Stimulated activated CD8-positive, alpha-beta memory T cell treated with anti-CD3 and anti-CD28 coated beads, Interleukin-7, amount 100 ng/mL, for 4 hours (primary cell): Measurements from ENCODE around the gene ALG12.

Experiments used
- DNase-seq, 2 donors: peaks; one replicate each; pipeline ENCODE4 v3.0.0-alpha.2; 2020; ENCODE audit warnings: low read depth in 2 of 2

Gene ALG12

DNA sequence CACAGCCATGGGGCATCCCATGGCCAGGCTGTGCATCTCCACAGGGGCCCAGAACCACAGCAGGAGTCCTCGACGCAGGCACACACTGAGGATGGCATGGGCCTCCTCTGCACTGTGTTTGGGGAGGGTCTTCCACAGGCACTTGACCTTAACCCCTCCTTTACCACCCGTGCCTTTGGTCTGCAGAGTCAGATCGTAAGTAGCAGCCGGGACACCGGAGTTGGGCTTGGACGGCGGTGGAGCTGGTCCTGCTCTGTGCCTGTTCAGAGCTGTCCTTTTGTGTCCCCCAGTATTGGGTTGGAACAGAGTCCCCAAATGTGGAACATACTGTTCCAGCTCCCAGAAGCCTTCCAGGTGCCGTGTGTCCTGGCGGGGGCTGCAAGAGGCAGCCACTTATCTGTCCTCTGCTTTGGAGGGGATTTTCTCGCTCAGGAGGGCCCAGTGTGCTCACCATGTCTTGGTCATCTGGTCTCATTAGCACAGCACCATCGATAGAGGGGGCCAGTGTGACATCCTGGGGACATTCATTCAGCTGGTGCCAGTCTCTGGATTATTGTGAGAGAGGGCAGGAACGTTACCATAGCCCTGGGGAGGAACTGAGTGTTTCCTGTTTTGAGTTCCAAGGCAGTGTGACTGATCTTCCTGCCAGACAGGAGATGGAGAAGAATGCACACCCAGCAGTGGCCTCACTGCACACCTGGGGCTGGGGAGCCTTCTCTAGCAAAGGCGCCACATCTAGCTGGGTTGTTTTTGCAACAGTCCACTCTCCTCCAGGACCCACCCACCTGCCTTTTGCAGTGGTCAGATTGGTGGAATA, 12.6 kb upstream of the ALG12 start:
- no peak for DNase-seq

DNA sequence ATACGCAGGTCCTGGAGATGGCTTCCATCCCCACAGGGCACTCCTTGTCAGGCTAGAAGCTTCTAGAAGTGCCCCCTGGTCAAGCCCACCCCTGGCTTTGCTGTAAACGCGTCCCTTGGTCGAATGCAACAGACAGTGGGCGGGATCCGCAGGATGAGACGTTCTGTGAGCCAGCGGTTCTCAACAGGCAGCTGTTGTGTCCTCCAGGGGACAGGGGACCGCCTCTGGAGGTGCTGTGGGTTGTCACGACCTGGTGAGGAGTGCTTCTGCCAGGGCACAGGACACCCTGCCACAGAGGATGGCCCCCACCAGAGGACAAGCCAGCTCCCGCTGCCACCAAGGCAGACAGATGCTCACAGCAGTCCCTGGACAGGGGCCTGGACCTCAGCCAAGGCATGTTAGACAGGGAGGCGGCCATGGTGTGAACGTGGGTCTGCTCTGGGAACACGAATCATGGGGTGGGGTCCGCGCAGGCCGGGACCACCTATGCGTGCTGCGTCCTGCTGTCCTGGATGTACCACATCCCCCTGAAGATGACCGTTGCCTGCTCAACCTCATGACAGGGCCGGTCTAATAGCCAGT, 11.8 kb upstream of the ALG12 start:
- DNase-seq, result no peak

DNA sequence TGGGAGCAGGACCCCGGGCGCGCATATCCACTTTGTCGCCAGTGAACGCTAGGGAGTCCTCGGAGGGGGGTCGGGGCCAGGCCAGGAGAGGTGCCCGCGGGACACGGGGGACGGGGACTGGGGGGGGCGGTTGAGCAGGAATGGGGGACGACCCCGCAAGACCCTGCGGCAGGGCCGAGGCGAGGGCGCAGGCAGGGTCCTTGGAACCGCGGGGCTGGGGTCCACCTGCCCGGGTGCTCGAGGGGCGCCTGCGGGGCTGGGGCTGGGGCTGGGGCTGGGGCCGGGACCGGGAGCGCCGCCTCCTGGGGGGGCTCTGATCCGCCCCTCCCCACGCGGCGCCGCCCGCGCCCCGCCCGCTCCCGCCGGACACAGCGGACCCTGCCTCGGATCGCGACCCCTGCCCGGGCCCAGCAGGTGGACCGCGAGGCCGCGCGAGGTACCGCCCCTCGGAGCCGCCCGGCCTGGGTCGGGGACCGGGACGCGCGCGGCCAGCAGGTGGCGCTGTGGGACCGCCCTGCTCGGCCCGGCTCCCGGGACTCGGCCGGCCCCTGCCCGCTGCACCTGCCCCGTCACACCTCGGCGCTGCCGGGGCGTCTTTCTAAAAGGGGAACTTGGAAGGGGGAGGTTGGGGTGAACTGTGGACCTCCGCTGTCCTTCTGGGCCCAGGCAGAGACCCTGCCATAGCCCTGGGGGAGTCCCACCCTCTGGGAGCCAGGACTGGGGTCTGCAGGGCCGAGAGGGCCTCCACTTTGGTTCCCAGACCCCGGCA, 11.2 kb upstream of the ALG12 start:
- DNase-seq, result peak; percentile 27 to 67

DNA sequence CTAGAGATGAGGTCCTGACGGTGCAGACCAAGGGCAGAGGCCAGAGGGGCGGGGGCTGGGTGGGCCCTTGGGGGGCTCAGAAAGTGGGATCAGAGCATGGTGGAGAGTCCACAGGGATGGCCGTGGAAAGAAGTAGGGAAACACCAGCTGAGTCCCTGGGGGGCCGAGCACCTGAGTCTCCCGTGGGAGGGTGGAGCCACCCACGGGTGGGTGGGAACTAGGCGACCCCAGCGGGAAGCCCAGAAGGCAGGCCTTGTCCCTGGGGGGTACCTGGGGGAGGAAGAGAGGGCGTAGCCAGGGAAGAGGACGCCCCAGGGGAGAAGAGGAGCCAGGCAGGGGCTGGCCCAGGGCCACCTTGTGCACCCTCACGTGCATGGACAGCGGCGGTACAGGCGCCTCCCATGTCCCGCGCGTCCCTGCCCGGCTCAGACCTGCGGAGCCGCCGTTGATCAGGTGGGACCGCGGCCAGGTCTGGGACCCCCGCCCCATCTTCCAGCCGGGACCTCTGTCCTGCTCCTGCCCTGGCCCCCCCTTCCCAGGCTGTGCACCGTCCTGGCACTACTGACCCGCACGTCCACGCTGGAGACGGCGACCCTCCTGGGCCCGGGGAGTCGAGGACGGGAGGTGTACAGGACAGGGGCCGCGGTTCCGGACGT, 10.4 kb upstream of the ALG12 start:
- no peak for DNase-seq

DNA sequence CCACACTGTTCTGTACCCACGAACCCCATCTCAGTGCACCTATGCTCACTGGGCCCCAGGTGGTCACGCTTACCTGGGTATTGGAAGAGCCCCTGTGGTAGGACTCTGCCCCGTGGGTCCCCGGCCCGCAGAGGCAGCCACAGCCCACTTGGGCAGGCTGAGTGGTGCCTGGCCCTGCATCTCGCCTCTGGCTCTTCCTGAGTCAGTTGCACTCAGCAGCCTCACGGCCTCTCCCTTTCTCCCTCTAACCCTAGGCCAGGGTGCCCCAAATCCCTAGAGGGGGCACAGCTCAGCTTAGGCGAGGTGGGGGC, 9.9 kb upstream of the ALG12 start:
- no peak for DNase-seq

DNA sequence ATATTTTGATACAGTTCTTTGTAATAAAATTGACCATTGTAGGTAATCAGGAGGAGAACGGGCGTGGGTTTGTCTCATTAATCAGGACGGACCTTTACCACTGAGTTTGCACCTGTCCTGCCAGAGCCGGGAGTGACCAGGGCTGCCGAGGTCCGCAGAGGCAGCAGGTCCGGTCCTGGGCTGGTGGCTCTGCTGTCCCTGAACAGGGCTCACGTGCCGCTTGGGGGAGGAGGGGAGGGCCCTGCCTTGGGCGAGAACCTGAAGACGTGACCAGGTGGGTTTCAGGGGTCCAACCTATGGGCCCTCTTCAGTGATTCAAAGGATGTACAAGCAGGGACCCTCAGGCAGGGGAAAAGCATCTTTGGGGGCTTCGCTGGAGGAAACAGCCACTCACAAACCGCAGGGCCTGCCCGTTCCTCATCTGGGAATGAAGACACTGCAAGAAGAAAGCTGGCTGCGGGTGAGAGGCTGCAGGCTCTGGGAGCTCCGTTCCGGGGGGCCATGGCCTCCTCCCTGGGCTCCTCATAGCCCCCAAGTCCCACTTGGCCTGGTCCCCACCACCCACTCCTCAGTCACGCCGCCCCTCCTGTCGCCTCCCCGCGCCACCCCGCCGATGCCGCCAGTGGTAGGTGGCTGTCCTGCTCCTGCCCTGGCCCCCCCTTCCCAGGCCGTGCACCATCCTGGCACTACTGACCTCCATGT, 9.4 kb upstream of the ALG12 start:
- DNase-seq, result no peak

DNA sequence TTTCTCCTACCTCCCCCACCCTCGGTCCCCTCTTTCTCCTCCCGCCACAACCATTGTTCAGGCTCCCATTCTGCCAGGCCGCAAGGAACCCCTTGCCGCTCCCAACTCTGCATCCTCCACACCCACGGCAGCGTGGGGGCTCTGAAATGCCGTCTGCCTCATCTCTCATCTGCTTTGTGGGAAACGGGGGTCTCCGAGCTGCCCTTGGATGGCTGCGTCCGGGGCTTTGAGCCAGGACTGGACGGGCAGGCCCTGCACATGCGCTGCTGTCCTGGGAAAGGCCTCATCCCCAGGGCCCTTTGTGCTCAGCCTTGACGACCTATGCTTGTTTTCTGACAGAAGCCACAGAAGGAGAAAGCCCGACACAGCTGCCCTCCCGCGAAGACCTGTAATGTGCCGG, 8.7 kb upstream of the ALG12 start:
- DNase-seq, result no peak

DNA sequence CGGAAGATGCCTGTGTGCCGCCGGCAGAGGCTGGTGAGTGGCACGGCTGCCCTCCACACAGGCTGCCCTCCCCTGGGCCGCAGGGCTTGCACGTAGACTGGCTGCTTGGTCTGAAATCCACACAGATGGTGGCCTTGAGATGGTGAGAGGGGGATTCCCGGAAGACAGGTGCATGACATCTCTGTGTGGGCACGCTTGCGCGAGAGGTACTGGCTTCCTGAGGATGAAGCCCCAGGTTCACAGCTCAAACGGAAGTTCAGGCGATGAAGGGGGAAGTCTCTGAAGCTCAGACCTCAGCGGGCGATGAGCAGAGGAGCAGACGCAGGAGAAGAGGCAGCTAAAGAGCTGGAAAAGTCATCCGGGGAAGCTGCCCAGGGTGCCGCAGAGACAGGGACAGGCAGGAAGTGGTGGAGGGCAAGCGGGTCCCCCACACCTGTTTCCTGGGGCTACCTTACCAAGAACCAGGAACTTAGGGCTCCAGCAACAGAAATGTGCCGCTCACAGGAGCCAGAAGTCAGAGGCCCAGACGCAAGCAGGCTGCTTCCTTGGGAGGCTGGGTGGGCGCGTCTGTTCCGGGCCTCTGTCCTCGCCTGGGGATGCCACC, 7.4 kb upstream of the ALG12 start:
- DNase-seq, result peak; percentile 67 to 68

DNA sequence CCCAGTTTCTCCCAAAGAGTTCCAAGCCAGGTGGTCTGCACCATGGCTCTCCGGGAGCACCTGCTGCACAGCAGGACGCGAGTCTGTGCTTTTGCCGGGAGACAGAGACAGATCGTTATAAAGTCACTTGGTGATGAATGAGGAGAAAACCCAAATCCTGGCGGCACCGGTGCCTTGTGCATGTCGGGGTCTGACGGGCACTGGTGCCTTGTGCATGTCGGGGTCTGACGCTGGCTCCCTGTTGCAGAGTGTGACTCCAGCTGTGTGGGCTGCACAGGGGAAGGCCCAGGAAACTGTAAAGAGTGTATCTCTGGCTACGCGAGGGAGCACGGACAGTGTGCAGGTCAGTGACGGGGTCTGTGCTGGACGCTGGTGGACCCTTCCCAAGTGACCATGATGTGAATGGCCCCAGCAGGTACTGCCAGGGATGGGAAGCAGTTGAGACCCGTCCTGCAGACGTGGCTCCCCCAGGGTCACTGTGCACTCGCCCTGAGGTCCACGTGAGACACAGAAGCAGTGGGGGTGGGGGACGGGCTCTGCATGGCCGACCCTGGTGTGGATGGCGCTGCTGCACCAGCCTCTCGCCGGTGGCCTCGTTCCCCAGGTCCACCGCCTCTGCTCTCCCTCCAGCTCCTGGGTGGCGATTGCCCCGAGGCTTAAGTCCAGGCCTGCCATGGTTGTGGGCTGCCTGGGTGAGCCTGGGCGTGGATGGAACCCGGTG, 6.0 kb upstream of the ALG12 start:
- no peak for DNase-seq

DNA sequence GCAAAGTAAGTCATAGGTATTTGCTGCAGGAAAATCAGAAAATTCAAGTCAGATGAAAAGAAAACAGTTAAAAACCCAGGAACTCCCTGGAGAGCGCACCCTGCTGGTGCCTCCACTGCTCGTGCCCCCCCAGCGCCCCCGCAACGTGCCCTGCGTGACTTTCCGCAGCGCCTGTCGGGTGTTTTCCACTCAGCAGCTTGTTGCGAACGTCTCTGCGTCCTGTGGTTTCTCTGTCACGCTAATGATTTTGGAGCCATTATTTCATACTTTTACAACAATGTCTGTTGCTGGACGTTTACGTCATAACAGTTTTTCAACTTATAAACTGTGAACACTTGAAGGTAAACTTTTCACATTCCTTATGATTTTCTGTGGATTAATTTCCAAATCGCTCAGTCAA, 5.2 kb upstream of the ALG12 start:
- DNase-seq, result no peak

DNA sequence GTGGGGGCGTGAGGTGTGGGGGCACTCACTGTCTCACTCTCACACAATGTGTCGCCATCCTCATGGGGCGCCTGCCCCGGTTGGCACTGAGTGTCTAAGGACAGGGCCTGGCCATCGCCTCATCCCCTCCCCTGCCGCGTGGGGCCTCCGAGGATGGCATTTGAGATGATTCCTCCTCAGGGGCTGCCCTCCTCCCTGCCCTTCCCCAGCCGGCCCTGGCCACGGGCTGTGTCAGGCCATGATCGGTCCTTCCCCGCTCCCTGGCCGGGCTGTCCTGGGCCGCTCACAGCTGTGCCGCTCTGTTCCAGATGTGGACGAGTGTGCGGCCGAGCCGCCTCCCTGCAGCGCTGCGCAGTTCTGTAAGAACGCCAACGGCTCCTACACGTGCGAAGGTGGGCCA, 4.7 kb upstream of the ALG12 start:
- no peak for DNase-seq

DNA sequence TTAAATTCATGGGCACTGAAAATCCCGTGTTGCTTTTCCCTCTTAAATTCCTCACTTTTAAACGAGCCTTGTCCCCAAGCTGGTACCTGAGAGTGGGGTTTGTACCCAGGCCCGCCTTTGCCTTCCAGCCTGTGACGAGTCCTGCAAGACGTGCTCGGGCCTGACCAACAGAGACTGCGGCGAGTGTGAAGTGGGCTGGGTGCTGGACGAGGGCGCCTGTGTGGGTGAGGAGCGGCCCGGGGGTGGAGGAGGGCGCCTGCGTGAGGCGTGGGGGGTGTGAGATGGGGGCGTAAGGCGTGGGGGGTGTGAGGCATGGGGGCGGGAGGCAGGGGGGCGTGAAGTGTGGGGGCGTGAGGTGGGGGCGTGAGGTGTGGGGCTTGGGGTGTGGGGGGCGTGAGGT, 4.2 kb upstream of the ALG12 start:
- no peak for DNase-seq

DNA sequence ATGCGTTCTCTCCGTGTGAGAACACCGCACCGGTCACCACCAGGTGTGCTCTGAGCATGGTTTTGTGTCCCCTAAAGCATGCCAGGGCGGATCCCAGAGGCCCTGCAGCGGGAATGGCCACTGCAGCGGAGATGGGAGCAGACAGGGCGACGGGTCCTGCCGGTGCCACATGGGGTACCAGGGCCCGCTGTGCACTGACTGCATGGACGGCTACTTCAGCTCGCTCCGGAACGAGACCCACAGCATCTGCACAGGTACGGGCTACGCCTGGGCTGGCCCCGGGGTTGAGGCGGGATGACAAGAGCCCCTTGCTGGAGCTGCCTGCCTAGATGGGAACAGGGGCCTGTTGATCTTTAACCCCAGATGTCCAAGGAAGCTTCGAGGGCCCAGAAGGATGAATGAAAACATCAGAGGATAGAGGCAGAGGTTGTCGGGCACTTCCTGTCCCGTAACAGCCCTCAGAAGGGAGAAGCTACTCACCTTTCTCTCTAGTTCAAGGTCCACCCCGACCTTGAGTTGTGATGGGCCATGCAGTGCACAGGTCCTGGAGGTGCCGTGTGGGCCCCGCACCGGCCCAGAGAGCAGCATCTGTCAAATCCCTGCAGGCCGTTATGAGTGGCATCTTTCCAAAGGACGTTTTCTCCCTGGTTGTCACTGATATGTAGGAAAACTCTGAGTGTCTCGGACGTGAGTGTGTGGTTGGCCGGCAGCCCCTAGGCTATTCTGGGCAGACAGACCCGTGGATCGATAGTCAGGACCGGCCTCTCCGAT, 3.5 kb upstream of the ALG12 start:
- no peak for DNase-seq

DNA sequence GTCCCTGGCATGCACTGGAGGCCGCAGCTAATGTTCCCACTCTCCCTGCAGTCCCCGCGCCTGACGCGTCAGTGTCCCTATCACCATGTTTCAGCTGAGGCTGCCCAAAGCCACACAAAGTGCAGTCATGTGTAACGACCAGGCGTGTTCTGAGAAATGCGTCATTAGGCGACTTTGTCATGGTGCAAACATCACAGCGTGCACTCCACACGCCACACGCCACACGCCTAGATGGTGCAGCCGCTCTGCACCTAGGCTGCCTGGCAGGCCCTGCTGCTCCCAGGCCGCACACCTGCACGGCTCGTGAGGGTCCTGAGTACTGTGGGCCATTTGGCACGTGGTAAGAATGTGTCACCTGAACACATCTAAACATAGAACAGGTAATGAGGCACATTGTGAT, 2.6 kb upstream of the ALG12 start:
- no peak for DNase-seq

DNA sequence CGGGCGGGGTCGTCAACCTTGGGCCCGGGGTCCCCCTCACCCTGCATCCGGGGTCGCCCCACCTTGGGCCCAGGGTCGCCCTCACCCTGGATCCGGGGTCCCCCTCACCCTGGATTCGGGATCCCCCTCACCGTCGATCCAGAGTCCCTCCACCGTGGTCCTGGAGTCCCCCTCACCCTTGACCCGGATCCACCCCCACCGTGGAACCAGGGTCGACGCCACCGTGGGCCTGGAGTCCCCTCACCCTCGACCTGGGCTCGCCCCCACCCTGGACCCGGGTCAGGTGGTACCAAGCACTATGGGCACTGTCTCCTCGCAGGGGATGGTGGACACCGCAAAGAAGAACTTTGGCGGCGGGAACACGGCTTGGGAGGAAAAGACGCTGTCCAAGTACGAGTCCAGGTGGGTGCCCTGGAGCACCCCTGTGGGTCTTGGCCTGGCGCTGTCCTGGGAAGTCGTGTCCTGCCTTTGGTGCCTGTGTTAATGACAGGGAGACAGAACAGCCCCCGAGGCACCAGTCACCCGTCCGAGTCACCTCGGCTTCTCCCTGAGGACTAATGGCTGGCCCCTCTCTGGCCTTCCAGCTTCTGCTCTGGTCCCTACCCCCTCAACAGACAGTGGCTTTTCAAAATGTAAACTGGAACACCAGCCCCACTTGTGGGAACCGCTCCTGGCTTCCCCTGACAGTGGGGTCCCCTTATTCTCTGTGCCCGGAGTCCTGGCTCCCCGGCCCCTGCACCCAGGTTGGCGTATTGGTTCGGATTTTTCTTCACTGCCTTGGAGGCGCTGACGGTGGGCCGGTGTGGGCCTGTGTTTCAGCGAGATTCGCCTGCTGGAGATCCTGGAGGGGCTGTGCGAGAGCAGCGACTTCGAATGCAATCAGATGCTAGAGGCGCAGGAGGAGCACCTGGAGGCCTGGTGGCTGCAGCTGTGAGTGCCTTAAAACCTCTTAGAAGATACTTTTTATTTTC, 958 bp upstream of the ALG12 start:
- DNase-seq, result no peak

DNA sequence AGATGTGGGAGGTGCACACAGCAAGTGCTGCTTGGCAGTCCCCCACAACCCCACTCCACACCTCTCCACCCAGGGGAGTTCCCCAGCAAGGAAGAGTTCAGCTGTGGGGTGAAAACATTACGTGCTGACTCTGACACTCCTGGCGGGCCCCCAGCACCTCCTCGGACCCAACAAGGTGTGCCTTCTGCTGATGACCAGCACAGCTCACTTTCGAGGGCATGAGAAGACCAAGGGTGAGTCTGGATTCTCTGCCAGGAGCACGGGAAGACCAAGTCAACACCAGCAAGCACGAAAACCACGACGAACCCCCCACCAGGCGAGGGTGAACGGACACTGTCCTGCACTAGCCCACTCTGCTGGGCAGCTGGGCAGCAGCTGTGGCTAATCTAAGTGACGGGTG, 1.4 kb downstream of the ALG12 start:
- no peak for DNase-seq

DNA sequence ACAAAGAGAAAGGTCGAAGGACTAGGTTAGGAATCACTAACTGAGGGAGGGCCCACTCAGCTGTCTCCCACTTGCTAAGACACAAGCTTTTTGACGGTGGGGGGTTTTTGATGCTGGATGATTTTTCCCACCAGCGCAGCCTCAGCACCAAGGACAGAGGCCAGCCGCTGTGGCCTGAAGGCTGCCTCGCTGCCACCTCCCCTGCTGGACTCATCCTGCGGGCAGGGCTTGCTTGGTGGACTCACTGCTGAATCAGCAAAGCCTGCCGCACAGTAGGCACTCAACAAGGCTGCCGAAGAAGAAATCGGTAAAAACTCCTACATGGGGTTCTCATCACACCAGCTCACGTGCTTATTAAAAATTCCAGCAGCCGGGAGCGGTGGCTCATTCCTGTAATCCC, 2.6 kb downstream of the ALG12 start:
- DNase-seq, result no peak

DNA sequence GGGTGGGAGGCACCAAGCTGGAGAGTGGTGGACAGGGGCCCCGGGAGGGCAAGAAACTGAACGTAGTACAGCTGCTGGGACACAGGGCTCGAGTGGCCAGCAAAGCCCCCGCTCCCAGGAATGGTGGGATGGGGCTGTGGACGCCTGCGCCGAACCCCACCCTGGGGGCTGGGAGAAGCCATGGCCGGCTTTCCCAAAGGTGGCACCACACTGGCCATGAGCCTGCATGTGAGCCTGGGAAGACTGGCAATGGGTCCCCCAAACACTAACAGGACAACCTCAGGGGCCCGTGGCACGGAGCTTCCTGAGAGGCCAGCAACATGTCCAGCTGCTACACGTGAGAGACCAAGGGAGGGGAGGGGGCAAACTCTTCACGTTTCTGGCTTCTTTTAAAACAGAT, 4.0 kb downstream of the ALG12 start:
- no peak for DNase-seq

DNA sequence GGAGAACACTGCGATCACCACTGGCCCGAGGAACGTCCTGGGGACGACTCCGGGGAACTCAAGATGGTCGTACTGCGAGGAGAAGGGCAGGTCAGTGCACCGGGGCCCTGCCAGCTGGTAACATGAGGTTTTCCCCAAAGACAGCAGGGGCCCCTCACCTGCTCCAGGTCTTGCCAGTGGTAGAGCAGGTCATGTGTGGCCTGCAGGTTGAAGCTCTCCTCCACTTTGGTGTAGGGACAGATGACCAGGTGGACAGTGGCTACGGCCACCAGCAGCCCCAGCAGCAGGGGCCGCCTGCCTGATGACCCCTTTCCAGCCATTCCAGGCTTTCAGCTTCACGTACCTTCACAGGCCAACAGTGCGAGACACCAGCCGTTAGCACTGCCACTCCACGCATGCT, 4.8 kb downstream of the ALG12 start:
- no peak for DNase-seq
